ENCODE measurements around the gene PARP8.
"Not testable (repeated sequence)": the region's sequence is repeated elsewhere in the genome, so short reads cannot be mapped to it uniquely, and the experiment has no call there.

PARP8 gene

DNA sequence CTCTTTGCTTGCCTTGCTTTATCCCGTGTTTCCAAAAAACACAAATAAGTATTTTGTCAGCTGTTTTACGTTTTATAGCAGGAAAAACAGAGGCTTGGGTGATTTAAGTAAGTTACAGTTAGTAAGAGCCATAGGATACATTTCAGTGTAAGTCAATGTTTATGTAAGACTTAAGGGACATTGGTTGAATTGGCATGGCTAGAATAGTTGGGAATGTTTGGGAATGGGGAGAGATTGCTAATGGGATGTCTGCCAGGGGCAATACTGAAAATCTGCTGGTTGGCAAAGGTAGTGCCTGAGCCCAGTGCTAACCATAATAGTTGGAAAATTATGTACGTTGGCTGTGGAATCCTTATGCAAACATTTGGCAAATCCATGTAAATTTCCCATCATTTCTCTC lies 7.0 kb downstream of the PARP8 start:
- H3K4me3 ChIP-seq, H3K27ac ChIP-seq: not testable (repeated sequence)

DNA sequence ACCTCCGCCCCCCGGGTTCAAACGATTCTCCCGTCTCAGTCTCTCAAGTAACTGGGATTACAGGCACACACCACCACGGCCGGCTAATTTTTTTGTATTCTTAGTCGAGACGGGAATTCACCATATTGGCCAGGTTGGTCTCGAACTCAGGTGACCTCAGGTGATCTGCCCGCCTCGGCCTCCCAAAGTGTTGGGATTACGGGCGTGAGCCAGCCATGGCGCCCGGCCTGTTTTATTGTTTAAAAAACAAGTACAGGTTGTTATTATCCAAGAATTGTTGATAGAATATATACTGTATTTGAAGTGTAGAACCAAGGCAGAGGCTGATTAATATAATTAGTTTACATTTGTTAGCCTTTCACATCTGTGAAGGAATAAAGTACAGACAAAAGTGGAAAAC lies 8.9 kb downstream of the PARP8 start:
- no peak overlapping the region for H3K4me3 ChIP-seq
- H3K27ac ChIP-seq = no peak overlapping the region

DNA sequence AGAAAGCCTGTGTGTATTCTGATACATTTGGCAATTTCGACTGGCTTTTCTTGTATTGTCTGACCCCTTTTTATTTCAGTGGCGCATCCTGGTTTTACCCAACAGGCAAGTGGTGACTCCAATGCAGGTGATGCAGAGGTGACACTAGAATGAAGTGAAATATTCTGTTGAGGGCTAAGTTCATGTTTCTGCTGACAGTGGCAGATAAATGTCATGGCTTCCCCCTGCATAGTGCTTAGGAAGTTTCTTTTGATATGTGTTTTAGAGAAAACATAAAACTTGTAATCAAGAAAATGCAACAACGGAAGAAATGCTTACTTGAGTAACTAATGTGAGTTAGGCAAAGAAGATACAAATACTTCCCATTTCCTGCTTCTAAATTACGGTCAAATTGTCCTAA lies 13.1 kb downstream of the PARP8 start:
- H3K4me3 ChIP-seq = not testable (repeated sequence)

DNA sequence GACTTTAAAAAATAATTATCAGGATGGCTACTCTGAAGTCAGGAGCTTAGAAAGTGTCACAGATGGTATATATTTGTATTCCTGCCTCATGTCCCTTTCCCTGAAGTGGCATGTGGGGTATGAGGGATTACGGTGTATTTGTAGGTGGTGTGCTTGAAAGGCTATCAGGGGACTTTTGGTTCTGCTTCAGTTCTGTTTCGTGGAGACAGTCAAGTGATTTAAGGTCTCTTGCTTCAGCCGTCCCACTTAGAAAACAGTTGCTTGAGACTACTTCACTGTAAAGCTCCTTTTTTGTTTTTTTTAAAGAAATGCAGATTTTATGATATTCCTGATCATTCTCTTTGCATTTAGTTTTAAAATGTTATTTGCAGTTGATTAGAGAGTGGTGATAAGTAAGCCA lies 18.3 kb downstream of the PARP8 start:
- H3K27ac ChIP-seq = no peak overlapping the region
- no peak overlapping the region for H3K4me3 ChIP-seq

More for the DNA sequence above, 13.1 kb downstream of the PARP8 start:
- not testable (repeated sequence) for H3K27ac ChIP-seq

DNA sequence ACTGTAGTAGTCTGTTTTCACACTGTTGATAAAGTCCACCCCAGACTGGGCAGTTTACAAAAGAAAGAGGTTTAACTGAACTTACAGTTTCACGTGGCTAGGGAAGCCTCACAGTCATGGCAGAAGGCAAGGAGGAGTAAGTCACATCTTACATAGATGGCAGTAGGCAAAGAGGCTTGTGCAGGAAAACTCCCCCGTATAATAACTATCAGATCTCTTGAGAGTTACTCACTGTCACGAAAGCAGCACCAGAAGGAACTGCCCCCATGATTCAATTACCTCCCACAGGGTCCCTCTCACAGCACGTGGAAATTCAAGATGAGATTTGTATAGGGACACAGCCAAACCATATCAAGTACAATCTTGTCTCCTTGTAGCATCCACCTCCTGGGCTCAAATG lies 21.1 kb downstream of the PARP8 start:
- H3K4me3 ChIP-seq = no peak overlapping the region
- no peak overlapping the region for H3K27ac ChIP-seq

DNA sequence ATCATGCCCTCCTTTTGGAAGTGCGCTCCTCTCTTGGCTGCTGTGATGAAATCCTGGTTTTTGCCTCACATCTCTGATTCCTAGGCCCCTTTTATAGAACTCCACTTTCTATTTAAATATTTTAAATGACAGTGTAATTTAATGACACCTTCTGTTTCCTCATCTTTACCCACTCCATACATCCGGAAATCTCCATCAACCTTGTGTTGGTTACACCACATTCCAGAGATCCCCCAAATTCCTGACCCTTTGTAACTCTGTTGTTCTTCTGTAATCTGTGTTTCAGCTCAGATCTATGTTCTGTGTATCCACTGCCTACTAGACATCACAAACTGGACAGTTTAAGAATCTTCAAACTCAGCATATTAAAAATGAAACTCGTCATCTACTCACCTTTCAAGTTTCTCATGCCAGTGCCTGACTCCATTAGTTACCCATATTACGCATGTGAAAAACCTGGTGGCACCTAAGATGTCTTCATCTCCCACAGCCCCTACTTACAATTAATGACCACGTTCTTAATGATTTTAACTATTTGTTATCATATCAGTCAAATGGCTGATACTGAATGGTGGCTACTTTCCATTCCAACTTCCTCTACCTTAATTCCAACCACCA lies 25.1 kb downstream of the PARP8 start:
- Histone ChIP-seq H3K27ac (no peak overlapping the region), H3K4me3 (no peak overlapping the region)

DNA sequence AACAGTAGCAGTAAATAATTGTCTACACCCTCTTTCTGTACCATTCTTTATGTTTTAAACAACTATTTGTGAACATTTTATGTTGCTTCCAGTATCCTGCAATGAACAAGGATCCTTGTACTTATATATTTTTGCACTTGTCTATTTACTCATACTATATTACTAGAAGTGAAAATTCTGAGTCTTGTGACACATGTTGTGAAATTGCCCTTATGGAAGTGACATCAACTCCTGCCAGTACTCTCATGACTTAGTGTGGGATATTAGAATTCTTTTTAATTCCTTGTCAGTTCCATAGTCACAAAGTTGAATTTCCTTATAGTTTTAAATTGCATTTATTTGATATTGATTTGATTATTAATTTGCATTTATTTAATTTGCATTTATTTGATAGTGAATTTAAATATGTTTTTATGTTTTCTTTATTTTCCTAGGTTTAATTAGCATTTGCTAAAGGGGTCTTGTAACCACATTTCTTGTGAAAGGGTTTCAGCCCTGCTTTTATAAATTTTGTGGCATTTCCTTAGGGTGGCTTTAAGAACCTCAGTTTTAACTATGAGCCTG lies 27.7 kb downstream of the PARP8 start:
- Histone ChIP-seq H3K27ac (peak overlapping the region in 1 of 21 experiments; percentile 7), H3K4me3 (no peak overlapping the region)

DNA sequence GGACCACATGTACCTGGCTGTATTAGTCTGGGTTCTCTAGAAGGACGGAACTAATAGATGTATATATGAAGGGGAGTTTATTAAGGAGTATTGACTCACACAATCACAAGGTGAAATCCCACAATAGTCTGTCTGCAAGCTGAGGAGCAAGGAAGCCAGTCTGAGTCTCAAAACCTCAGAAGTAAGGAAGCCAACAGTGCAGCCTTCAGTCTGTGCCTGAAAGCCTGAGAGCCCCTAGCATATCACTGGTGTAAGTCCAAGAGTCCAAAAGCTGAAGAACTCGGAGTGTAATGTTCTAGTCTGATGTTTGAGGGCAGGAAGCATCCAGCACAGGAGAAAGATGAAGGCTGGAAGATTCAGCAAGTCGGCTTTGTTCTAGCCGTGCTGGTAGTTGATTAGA lies 28.2 kb downstream of the PARP8 start:
- H3K27ac ChIP-seq = peak overlapping the region in 1 of 21 experiments; percentile 7
- H3K4me3 ChIP-seq = not testable (repeated sequence)

DNA sequence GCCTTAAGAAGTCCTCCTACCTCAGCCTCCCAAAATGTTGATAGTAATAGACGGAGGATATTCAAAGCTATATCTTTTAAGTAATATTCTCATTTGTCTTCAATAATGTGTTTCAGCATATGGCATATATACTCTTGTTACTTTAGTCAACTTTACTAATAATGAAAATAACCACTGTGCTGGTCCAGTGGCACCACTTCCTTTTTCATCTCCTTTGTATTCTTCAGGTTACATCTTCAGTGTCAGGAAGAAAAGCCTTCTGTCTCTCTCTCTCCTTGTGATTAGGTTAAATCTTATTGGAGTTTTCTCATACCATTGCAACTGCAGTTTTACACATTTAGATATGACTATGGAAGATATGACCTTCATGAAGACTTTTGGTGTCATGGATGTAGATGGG lies 31.3 kb downstream of the PARP8 start:
- Histone ChIP-seq H3K4me3 (no peak overlapping the region), H3K27ac (no peak overlapping the region)

DNA sequence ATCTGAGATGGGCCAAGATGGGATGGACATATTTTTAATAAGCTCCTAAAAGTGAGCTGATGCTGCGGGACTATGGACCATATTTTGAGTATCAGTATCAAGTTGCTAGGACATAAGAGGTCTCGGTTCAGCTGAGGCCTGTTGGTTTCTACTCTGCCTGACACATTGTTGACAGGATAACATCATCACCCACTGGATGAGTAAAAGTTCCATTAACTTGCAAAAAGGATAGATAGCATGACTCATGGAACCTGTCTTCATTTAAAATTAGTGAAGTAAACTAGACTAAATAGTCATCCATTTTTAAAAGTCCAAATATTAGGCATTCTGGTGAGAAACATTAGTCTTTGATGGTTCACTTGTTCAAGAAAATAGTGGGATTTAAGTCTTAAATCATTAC lies 33.3 kb downstream of the PARP8 start:
- Histone ChIP-seq H3K4me3 (no peak overlapping the region), H3K27ac (no peak overlapping the region)

DNA sequence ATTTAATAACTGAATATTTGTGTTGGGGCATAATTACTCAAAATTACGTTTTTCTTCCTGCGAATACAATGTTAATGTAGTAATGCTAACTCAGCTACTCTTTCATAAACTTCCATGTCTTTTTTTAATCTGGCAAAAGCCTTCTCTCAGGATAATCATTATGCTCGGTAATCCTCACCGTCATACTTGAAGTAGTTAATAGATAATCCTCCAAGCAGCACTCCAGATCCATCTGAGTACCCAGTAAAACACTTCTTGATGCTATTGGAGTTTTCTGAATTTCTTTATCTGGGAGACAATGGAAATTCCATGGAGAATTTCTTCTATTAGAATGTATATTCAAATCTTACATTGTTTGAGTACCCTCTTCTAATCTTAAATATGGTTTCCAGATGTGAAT lies 34.3 kb downstream of the PARP8 start:
- Histone ChIP-seq H3K27ac (no peak overlapping the region), H3K4me3 (no peak overlapping the region)

DNA sequence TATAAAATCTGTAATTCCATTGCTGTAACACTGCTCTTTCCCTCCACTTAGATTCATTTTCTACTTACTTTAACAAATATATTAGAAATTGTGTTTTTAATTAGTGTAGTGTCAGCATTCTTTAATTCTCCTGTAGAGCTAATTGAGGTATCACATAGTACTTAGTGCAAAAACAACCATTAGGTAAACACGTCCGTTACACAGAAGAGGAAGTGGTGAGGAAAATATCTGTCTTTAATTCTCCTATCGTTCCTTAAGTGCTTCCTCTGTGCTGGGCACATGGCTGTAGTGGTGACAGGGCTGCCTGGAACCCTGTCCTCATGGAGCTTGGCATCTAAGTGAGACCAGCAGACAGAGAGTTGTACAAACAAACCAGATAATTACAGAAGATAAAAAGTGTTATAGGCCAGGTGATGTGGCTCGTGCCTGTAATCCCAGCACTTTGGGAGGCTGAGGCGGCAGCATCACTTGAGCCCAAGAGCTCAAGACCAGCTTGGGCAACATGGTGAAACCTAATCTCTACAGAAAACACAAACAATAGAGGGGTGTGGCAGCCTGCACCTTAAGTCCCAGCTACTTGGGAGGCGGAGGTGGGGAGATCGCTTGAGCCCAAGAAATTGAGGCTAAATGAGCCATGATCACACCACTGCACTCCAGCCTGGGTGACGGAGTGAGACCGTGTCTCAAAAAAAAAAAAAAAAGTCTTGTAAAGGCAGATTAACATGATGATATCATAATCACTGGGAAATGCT lies 36.4 kb downstream of the PARP8 start:
- Histone ChIP-seq H3K27ac (no peak overlapping the region), H3K4me3 (no peak overlapping the region)

DNA sequence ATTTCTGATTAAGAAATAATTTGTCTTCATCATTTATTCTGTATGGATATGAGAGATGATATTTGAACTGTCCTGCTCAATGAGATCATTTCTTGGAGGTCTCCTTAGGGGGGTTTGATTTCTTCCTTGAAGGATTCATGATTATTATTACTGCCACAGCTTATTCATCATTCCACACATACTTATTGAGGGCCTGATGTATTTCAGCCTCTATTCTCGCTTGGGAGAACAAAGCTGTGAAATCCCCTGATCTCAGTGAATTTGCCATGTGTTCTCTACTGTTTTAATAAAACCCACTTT lies 36.9 kb downstream of the PARP8 start:
- Histone ChIP-seq H3K27ac (no peak overlapping the region), H3K4me3 (no peak overlapping the region)

DNA sequence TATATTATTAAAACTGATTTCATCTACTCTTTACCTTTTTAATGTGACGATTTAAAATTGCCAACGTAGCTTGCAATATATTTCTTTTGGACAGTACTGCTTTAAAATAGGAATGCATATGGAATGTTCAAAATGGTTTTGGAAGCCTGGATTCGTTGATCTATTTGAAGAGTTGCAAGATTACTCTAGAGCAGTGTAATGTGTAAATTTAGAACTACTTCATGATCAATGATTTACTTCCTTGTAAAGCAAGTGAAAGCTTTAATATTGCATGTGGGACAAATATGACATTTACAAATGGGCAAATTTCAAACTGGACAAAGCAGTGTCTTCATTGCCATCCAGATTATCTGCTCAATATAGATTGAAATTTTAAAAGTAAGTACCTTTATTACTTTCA lies 38.3 kb downstream of the PARP8 start:
- Histone ChIP-seq H3K27ac (no peak overlapping the region), H3K4me3 (no peak overlapping the region)

DNA sequence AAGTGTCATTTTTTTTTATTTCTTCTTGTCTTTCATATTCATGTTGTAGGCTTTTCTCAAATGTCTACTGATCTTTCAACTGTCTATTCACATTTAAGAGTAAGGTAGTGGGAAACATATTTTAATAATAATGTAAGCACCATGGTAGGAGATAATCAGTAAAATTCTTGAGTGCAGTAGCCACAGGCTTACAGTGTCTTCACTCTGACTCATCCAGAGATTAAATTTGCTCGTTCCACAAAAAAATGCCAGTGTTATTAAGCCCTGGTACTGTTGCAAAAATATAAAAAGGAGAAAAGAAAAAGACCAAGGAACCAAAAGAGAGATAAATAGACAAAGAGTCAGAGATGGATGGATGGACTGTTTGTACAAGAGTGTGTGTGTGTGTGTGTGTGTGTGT lies 43.0 kb downstream of the PARP8 start:
- Histone ChIP-seq H3K27ac (no peak overlapping the region), H3K4me3 (no peak overlapping the region)

DNA sequence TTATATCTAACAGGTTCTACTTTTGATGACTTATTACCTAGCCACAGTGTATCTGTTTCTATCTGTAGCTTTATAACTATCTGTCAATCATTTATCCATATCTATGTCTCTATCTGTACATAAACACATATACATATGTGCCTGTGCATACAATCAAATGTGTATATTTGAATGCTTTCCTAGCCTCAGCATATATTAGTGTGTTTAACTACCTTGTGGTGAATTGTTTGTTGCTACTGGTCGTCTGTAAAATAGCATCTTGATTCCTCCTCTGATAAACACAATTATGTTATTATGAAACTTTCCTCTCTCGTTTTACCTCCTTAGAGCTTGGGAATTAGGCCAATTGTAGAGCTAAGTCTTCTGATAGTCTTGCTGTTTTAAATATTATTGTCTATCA lies 44.4 kb downstream of the PARP8 start:
- Histone ChIP-seq H3K4me3 (no peak overlapping the region), H3K27ac (peak overlapping the region in 1 of 21 experiments; percentile 37)

DNA sequence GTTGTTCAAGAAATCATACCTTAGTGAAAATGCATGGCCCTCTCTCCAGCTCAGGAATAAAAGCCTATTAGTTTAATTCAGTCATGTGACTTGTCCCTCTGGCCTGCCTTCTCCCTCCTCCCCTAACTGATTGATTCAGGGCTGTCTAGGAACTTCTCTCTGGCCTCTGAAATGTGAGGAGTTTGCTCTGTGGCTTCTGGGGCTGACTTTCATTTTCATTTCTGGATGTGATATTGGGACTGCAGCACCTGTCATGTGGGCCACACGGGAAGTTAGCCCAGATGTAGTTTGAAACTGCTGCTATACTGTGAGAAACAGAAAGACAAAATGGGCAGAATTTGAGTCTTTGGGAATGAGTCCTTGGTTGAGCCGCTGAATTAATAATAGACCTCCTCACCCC lies 44.8 kb downstream of the PARP8 start:
- H3K4me3 ChIP-seq = no peak overlapping the region
- H3K27ac ChIP-seq = peak overlapping the region in 3 of 21 experiments; percentile 17 to 48 (median 37)

DNA sequence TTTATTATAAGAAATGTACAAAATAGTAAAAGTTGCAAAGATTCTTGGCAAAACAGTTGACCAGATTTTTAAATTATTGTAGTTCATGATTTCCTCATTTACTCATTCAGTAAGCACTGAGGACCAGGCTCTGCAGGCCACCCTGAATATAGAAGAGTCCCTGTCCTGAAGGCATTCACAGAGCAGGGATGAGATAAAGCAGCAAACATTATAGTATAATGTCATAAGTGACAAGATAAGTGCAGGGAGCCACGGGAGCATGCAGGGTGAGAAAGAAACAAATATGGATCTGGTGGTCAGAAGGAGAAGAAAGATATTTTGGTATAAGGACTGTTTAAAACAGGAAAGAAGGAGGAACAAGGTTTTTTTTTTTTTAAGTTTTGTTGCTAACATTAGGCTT lies 46.0 kb downstream of the PARP8 start:
- H3K4me3 ChIP-seq = no peak overlapping the region
- H3K27ac ChIP-seq = no peak overlapping the region

DNA sequence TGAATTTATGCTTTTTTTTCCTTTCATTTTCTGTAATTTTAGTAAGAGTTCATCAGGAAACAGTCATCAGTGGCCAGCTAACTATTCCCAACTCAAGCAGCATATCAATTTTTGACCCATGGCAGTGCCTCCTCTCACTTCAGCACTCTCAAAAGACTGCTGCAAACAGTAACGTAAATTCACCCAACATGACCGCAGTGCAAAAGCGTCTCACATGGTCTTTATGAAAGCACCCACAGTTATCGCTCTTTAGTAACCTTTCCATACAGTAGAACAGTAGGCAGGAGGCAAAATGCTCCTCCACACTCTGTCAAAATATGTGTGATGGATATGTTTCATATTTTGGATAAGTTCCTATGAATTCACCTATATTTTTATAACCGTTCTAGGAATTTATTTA lies 48.6 kb downstream of the PARP8 start:
- H3K4me3 ChIP-seq = no peak overlapping the region
- no peak overlapping the region for H3K27ac ChIP-seq

DNA sequence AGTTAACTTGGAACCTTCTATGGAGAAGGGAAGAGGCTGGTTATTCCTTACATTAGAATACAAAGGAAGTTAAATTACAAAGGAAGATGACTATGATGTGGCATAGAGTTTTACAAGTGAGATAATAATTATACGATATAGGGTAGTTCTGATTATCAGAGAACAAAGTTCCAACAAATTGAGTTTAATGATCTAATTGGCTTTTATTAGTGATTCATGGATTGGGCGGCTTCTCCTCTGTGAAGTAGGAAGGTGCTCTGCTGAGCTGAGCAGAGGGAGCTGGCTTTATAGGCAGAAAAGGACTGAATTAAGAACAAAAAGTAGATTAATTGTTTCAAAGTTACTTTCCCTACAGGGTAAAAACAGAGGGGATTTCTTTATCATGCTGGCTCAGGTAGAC lies 49.7 kb downstream of the PARP8 start:
- Histone ChIP-seq H3K4me3 (no peak overlapping the region), H3K27ac (no peak overlapping the region)

DNA sequence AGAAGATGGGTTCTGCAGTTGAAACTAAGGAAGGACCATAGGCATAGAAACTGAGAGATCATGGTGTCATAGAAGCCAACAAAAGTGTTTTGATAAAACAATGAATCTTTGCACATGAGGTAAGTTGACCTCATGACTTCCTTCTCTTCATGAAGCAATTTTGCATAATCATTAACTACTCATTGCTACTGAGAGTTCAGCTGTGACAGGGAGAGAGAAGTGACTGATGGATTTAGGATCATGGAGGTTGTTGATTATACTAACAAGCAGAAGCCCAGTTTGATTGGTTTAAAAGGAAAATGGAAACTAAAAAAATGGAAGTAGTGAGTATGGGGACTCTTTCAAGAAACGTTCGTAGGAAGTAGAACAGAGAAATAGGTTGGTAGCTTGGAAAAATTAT lies 51.2 kb downstream of the PARP8 start:
- Histone ChIP-seq H3K27ac (no peak overlapping the region), H3K4me3 (no peak overlapping the region)

Measured in skin epidermis (tissue), 12 donors.